Erythroblast (primary cell): ENCODE data around the gene RPL31.
"Not testable (repeated sequence)": the region's sequence is repeated elsewhere in the genome, so short reads cannot be mapped to it uniquely, and the experiment has no call there.

Source experiments
- DNase-seq, 2 experiments: peaks; one replicate each; lab custom pipeline; 2025; lab: John Stamatoyannopoulos, UW
- GATA1 ChIP-seq: IDR thresholded peaks from 2 replicates; pipeline ENCODE4 v1.6.1; 2011; ENCODE audit warnings: low read depth, mild to moderate bottlenecking, control low read depth, low read length, moderate library complexity
- POLR2A ChIP-seq: IDR thresholded peaks from 2 replicates; pipeline ENCODE4 v1.6.1; 2011; ENCODE audit warnings: mild to moderate bottlenecking, low read length

Gene RPL31

DNA sequence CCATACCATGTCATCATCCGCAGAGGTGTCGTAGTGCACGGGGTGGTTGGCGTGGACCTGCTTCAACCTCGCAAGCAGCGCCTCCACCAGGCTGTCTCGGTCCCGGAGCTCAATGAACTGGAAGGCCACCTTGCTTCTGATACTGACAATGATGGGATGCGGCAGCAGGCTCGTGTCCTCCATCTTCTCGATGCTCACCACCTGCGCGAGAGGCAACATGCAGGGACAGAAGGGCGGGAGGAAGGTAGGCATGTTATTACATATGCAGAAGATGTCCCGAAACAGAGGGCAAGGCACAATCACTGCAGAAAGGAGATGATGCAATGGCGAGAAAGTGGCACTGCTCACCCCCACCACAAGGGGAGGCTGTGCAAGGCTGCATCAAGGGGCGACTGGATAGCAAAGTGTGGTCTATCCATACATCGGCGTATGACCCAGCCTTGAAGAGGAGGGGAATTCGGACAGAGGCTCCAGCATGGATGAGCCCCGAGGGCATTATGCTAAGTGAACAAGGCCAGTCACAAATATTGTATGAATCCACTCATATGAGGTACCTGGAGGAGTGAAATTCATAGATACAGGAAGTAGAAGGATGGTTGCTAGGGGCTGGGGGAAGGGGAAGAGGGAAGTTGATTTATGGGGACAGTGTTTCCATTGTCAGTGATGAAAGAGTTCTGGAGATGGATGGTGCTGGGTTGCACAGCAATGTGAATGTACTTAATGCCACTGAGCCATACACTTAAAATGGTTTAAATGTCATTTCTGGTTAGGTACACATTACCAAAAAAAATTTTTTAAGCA, 36.6 kb downstream of the RPL31 start:
- peak; percentile 46 to 65 for DNase-seq
- TF ChIP-seq POLR2A (no peak), GATA1 (no peak)

DNA sequence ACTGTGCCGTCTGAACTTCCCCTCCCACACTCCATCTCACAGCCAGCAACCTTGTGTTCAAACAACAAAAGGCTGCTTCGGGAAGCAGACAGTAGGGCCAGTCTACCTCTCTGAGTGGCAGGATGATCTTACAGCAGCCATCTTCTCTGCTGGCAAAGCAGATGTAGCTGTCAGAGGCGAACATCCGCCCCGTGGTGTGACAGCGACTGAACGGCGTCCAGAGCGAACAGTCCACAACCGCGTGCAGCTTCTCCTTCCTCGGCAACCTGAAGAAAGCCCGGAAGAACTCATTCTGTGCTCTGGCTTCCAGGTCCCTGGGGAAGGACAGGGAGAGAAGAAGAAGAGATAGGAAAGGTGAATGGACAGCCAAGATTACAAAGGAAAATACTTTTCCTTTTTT, 38.0 kb downstream of the RPL31 start:
- TF ChIP-seq GATA1 (no peak), POLR2A (no peak)
- DNase-seq: no peak

DNA sequence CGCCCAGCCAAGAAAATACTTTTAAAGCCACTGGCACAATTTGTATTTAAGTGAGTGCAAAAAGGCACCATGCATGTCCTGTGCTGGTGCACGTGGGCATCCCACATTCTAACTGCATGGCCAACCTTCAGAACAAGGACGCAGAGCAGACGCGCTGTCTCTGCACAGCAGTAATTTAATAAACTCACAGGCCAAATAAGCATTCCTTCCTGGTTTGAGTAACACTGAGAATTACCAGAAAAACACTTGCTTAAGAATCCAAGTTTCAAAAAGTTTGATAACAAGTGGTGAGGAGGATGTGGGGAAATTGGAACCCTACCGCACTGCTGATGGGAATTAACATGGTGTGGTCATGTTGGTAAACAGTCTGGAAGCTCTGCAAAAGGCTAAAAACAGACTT, 38.7 kb downstream of the RPL31 start:
- no peak for DNase-seq

DNA sequence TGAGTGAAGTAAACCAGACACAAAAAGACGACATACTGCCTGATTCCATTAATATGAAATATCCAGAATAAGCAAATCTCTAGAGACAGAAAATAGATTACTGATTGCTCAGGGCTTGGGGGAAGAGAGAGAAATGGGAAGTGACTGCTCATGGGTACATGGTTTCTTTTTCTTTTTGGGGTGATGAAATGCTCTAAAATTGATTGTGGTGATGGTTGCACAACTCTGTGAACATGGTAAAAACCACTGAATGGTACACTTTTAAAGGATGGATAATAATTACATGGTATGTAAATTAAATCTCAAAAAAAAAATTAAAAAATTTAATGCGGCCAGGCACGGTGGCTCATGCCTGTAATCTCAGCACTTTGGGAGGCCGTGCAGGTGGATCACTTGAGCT, 39.3 kb downstream of the RPL31 start:
- DNase-seq: no peak
- TF ChIP-seq POLR2A: no peak

More for the DNA sequence above, 38.7 kb downstream of the RPL31 start:
- TF ChIP-seq GATA1 (no peak), POLR2A (no peak)

DNA sequence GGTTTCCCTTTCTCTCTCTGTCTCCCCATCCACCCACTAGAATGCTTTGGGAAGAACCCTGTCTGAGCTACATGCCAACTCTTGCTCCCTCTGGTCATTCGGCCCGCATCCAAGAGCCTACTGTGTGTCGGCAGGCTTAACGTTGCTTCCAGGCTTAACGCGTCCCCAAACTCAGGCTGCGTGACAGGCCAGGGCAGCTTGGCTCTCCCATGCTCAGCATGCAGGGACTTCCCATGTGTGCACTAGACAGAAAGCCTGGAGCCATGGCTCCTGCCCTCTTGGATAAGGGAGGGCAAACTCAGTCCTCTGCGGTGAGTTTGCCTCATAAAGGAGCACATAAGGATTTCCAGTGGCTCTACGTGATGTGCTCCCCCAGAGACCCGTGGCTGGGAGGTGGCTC, 43.2 kb downstream of the RPL31 start:
- DNase-seq: no peak
- no peak for TF ChIP-seq POLR2A
- no peak for TF ChIP-seq GATA1

DNA sequence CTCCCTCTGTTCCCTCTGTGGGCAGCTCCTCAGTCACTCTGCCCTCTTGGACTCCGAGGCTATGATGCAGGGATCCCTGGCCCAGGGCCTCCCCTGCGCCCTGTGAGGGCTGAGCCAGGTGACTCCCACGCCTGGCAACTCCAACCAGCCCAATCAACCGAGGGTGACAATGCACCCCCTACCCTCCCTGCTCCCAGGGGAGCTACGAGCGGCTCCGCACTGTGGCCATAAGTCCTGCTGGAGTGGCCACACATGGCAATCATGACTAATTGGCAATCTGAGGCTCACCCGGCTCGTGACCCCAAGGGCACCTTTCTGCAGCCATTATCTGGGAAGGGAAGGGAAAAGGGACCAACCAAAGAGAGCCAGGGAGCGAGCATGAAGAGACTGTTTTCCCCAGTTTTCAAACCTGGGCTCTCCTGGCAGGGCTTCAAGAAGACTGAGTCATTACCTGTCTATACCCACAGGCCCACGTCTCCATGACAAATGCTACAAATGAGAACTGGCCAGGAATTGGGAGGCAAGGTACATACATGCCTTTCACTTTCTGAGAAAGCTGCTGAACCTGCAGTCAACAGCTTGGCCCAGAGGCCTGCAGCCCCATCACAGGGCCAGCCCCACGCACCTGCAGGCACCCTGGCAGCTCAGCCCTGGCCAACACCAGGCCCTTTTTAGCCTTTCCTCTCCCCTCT, 45.1 kb downstream of the RPL31 start:
- TF ChIP-seq POLR2A (no peak), GATA1 (no peak)
- no peak for DNase-seq

DNA sequence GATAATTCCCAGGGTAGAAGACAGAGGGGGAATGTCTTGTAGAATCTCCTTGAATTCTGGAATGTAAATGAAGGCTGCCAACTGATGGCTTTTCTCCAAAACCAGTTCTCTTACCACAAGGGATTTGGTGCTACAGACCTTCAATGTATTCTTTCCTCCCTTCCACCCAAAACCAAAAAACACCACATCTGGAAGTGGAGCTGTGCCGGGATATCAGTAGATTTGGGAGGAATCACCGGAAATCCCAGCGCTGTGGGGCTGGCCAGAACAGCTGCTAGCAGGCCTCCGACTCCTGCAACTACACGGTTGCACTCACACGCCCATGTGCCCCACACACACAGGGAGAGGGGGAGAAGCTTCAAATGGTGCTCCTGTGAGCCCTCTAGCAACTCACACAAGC, 45.7 kb downstream of the RPL31 start:
- no peak for TF ChIP-seq POLR2A
- no peak for TF ChIP-seq GATA1
- DNase-seq: no peak

DNA sequence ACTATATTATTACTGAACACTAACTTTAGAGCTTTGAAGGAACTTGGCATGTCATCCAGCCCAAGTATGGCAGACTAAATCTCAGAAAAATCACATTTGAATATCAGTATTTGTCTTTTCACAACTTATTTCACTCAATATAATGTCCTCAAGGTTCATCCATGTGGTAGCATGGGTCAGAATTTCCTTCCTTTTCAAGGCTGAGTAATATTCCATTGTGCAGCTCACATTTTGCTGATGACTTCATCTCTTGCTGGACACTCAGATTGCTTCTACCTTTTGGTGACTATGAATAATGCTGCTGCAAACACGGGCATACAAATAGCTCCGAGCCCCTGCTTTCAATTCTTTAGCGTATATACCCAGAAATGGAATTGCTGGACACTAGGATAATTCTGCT, 46.7 kb downstream of the RPL31 start:
- no peak for DNase-seq
- no peak for TF ChIP-seq POLR2A

DNA sequence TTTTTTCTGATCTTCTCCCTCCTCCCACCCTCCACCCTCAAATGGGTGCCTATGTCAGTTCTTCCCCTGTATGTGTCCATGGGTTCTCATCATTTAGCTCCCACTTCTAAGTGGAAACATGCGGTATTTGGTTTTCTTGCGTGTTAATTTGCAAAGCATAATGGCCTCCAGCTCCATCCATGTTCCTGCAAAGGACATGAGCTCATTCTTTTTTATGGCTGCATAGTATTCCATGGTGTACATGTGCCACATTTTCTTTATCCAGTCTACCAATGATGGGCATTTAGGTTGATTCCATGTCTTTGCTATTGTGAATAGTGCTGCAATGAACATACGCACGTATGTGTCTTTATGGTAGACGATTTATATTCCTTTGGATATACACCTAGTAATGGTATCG, 48.8 kb downstream of the RPL31 start:
- DNase-seq: not testable (repeated sequence)

DNA sequence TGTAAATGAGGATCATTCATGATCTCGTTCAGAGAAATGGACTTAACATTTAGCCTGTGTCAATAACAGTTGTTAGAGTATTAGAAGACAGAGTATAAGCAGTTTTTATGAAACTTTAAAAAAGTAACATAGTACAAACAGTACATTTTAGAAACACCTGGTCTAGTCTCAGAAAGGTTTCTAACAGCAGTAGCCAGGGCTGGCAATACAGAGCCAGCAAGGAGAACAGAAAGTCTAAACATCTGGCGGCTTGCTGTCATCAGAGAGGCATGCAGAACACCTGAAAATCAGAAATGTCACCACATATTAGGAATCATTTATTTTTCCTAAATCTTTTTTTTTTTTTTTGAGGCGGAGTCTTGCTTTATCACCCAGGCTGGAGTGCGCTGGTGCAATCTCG, 50.1 kb downstream of the RPL31 start:
- no peak for DNase-seq
- TF ChIP-seq POLR2A (no peak), GATA1 (no peak)

DNA sequence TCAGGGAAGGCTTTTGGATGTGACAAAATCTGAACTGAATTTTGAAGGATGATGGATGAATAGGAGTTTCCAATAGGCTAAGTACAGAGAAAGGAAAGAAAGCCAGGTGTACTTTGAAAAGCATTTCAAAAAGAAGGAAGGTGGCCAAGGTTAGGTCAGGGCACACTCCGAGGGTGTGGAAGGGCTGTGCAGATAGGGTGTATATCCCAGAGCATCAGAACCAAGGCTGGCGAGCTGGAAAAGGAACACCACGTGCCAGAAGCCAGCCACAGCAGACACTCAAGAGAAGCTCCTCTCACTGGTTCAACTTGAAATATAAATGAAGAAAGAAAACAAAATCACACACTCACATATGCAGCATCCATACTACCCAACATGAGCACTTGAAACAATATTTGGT, 51.0 kb downstream of the RPL31 start:
- DNase-seq: no peak
- TF ChIP-seq POLR2A (no peak), GATA1 (no peak)
